Sigmoid colon (tissue), 4 donors: Measurements from ENCODE around the gene KLHL29.

Experiments
- EP300 ChIP-seq, 4 donors: sonication (generic); formaldehyde crosslinking; IDR thresholded peaks; one replicate each; pipeline ENCODE4 v1.6.1; 2017; ENCODE audit warnings: antibody characterized with exemption in 4 of 4
- TF ChIP-seq, protein P1 (sequence below), 4 experiments: fragments of 450-650 bp in 3 of 4; fragments of 200-600 bp in 1 of 4; IDR thresholded peaks; one replicate each; pipeline ENCODE4 v1.5.1; 2016 to 2019; ENCODE audit warnings: antibody characterized with exemption in 4 of 4, mild to moderate bottlenecking in 3 of 4, moderate library complexity in 2 of 4

DNA sequence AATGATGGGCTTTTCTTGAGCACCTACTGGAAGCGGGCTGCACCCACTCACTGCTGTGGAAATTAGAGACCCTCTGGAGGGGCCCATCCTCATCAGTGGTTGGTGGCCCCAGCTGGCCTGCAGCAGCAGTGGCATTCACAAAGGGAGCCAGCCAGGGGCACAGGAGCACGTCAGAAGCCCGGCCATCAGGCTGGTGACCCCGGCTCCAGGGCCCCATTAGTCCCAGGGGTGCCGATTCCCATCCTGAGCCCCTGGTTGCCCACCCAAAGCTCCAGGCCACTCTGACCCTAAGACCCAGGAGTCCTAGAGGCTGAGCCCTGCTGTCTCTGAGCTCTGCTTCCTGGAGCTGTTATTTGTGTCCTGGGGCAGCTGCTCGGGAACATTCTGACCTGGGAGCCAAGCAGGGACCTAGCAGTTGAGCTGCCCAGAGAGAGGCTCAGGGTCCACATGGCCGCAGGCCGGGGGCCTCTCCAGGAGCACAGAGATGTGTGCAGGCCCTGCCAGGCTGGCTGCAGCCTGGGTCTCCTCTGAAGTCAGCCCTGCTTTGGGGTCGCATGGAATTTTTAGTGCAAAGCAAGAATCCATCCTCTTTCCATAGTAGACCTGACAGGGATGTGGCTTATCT lies 207.2 kb downstream of the KLHL29 start:
- TF ChIP-seq, protein P1, sequence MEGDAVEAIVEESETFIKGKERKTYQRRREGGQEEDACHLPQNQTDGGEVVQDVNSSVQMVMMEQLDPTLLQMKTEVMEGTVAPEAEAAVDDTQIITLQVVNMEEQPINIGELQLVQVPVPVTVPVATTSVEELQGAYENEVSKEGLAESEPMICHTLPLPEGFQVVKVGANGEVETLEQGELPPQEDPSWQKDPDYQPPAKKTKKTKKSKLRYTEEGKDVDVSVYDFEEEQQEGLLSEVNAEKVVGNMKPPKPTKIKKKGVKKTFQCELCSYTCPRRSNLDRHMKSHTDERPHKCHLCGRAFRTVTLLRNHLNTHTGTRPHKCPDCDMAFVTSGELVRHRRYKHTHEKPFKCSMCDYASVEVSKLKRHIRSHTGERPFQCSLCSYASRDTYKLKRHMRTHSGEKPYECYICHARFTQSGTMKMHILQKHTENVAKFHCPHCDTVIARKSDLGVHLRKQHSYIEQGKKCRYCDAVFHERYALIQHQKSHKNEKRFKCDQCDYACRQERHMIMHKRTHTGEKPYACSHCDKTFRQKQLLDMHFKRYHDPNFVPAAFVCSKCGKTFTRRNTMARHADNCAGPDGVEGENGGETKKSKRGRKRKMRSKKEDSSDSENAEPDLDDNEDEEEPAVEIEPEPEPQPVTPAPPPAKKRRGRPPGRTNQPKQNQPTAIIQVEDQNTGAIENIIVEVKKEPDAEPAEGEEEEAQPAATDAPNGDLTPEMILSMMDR (IDR thresholded peaks at IDR 0.05) = no peak
- no peak for TF ChIP-seq EP300 (IDR thresholded peaks at IDR 0.05)
